AG09309 (cell line): ENCODE measurements around the gene SAG.

Source experiments
- DNase-seq: peaks from one replicate; pipeline ENCODE4 v3.0.0-alpha.2; 2010; ENCODE audit warnings: low read depth
- H3K4me3 ChIP-seq: 2 replicates; pipeline ENCODE4 v1.5.1; 2011; ENCODE audit warnings: mild to moderate bottlenecking, low read depth, low read length, moderate library complexity; ENCODE audit not compliant: control insufficient read depth
- CTCF ChIP-seq: IDR thresholded peaks from 2 replicates; pipeline ENCODE4 v1.5.1; 2011; ENCODE audit warnings: mild to moderate bottlenecking, low read depth, low read length, inconsistent platforms; ENCODE audit not compliant: insufficient read depth, control insufficient read depth; ENCODE audit errors: missing control alignments

SAG gene

DNA sequence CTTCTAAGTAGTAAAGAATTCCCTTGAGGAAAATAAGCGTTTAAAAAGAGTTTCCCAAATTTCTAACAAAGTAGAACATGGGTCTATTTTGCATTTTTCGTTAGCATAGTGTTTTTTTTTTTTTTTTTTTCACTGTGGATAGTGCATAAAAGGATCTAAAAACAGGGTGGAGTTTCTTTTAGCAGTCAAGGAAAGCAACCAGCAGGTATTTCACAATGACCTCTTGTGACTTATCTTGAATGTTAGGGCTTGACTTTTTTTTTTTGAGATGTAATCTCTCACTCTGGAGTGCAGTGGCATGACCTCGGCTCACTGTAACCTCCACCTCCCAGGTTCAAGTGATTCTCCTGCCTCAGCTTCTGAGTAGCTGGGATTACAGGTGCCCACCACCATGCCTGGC is 31.8 kb downstream of the SAG start:
- no peak overlapping the region for H3K4me3 ChIP-seq
- no peak for TF ChIP-seq CTCF
- DNase-seq, result no peak

DNA sequence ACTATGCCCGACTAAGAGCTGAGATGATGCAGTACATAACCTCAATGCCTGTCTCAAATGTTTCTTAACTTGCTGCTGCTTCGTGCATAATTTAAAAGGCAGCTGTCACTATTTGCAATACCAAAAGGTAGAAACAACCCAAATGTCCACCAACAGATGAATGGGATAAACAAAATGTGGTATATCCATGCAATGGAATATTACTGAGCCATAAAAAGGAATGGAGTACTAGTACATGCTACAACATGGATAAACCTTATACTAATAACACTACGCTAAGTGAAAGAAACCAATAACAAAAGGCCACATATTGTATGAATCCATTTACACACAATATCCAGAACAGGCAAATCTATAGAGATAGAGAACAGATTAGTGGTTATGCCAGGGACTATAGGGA is 33.7 kb downstream of the SAG start:
- no peak for TF ChIP-seq CTCF
- no peak for DNase-seq
- H3K4me3 ChIP-seq, result no peak overlapping the region

GRCh38 chr2:233342301-233342700 is 34.7 kb downstream of the SAG start:
- H3K4me3 ChIP-seq, result no peak overlapping the region
- no peak for DNase-seq
- TF ChIP-seq CTCF, result no peak

- TF ChIP-seq CTCF, result no peak
- H3K4me3 ChIP-seq, result no peak overlapping the region
- DNase-seq, result no peak
Observed at GRCh38 chr2:233343171-233343705, 35.6 kb downstream of the SAG start.

GRCh38 chr2:233346376-233346775 is 38.8 kb downstream of the SAG start:
- H3K4me3 ChIP-seq, result no peak overlapping the region
- TF ChIP-seq CTCF, result no peak
- no peak for DNase-seq

GRCh38 chr2:233346930-233347329 is 39.3 kb downstream of the SAG start:
- DNase-seq, result no peak
- TF ChIP-seq CTCF, result no peak
- no peak overlapping the region for H3K4me3 ChIP-seq

GRCh38 chr2:233349005-233349998 is 41.7 kb downstream of the SAG start:
- DNase-seq, result no peak
- no peak overlapping the region for H3K4me3 ChIP-seq
- TF ChIP-seq CTCF, result no peak
